ENCODE results near the gene ACTBL2.
A peak's percentile ranks its signal among the peaks of the same experiment; 100 is the strongest.

The ACTBL2 gene

GRCh38 chr5:57447658-57448057 lies 35.0 kb downstream of the ACTBL2 start:
- no peaks in the 10 kb centered on the region for H3K9me3 ChIP-seq (ENCODE audit: control insufficient read depth, low read length)
- no peaks in the 10 kb centered on the region for H3K36me3 ChIP-seq (ENCODE audit: control insufficient read depth, insufficient read depth, low read length)
- no peak overlapping the region for H3K4me3 ChIP-seq (ENCODE audit: extremely low read depth, insufficient read depth, low read length, poor library complexity, severe bottlenecking)
- no peak overlapping the region for H3K27ac ChIP-seq (ENCODE audit: low read depth, low read length, severe bottlenecking)
- H3K4me1 ChIP-seq (ENCODE audit: control insufficient read depth, insufficient read depth, low read length, poor library complexity, severe bottlenecking) = no peaks in the 10 kb centered on the region

GRCh38 chr5:57446966-57447365 lies 35.6 kb downstream of the ACTBL2 start:
- WGBS, 2 experiments (ENCODE audit: insufficient coverage in 2 of 2) = 82 to 97% methylated on average over 2 of the region's 2 CpGs

GRCh38 chr5:57445705-57446037 lies 36.9 kb downstream of the ACTBL2 start:
- Histone ChIP-seq H3K27ac (ENCODE audit: low read depth, low read length, severe bottlenecking) (no peak overlapping the region), H3K4me1 (ENCODE audit: control insufficient read depth, insufficient read depth, low read length, poor library complexity, severe bottlenecking) (peaks cover 14% of the 10 kb centered on the region), H3K9me3 (ENCODE audit: control insufficient read depth, low read length) (no peaks in the 10 kb centered on the region), H3K4me3 (ENCODE audit: extremely low read depth, insufficient read depth, low read length, poor library complexity, severe bottlenecking) (no peak overlapping the region), H3K36me3 (ENCODE audit: control insufficient read depth, insufficient read depth, low read length) (no peaks in the 10 kb centered on the region)
- 91 to 92% methylated on average over 4 of the region's 4 CpGs for WGBS, 2 experiments (ENCODE audit: insufficient coverage in 2 of 2)

More at GRCh38 chr5:57446966-57447365, 35.6 kb downstream of the ACTBL2 start:
- Histone ChIP-seq H3K9me3 (ENCODE audit: control insufficient read depth, low read length) (no peaks in the 10 kb centered on the region), H3K4me3 (ENCODE audit: extremely low read depth, insufficient read depth, low read length, poor library complexity, severe bottlenecking) (no peak overlapping the region), H3K27ac (ENCODE audit: low read depth, low read length, severe bottlenecking) (no peak overlapping the region), H3K4me1 (ENCODE audit: control insufficient read depth, insufficient read depth, low read length, poor library complexity, severe bottlenecking) (peaks cover 4% of the 10 kb centered on the region), H3K36me3 (ENCODE audit: control insufficient read depth, insufficient read depth, low read length) (no peaks in the 10 kb centered on the region)

GRCh38 chr5:57445006-57445704 lies 37.5 kb downstream of the ACTBL2 start:
- Histone ChIP-seq H3K36me3 (ENCODE audit: control insufficient read depth, insufficient read depth, low read length) (no peaks in the 10 kb centered on the region), H3K9me3 (ENCODE audit: control insufficient read depth, low read length) (no peaks in the 10 kb centered on the region), H3K27ac (ENCODE audit: low read depth, low read length, severe bottlenecking) (no peak overlapping the region), H3K4me3 (ENCODE audit: extremely low read depth, insufficient read depth, low read length, poor library complexity, severe bottlenecking) (no peak overlapping the region), H3K4me1 (ENCODE audit: control insufficient read depth, insufficient read depth, low read length, poor library complexity, severe bottlenecking) (peaks cover 14% of the 10 kb centered on the region)
- 84 to 100% methylated on average over 3 of the region's 5 CpGs for WGBS, 2 experiments (ENCODE audit: insufficient coverage in 2 of 2)

GRCh38 chr5:57442080-57442839 lies 40.4 kb downstream of the ACTBL2 start:
- peaks cover 20% of the 10 kb centered on the region for H3K4me1 ChIP-seq (ENCODE audit: control insufficient read depth, insufficient read depth, low read length, poor library complexity, severe bottlenecking)
- WGBS, 2 experiments (ENCODE audit: insufficient coverage in 2 of 2) = 93 to 100% methylated on average over 2 of the region's 4 CpGs
- H3K36me3 ChIP-seq (ENCODE audit: control insufficient read depth, insufficient read depth, low read length) = no peaks in the 10 kb centered on the region
- no peak overlapping the region for H3K27ac ChIP-seq (ENCODE audit: low read depth, low read length, severe bottlenecking)
- no peaks in the 10 kb centered on the region for H3K9me3 ChIP-seq (ENCODE audit: control insufficient read depth, low read length)
- H3K4me3 ChIP-seq (ENCODE audit: extremely low read depth, insufficient read depth, low read length, poor library complexity, severe bottlenecking) = no peak overlapping the region

GRCh38 chr5:57441557-57441956 lies 41.1 kb downstream of the ACTBL2 start:
- H3K4me1 ChIP-seq (ENCODE audit: control insufficient read depth, insufficient read depth, low read length, poor library complexity, severe bottlenecking) = peaks cover 20% of the 10 kb centered on the region
- no peak overlapping the region for H3K27ac ChIP-seq (ENCODE audit: low read depth, low read length, severe bottlenecking)
- 83 to 92% methylated on average over 1 of the region's 2 CpGs for WGBS, 2 experiments (ENCODE audit: insufficient coverage in 2 of 2)
- H3K36me3 ChIP-seq (ENCODE audit: control insufficient read depth, insufficient read depth, low read length) = no peaks in the 10 kb centered on the region
- H3K4me3 ChIP-seq (ENCODE audit: extremely low read depth, insufficient read depth, low read length, poor library complexity, severe bottlenecking) = no peak overlapping the region
- no peaks in the 10 kb centered on the region for H3K9me3 ChIP-seq (ENCODE audit: control insufficient read depth, low read length)

GRCh38 chr5:57439601-57440000 lies 43.0 kb downstream of the ACTBL2 start:
- peaks cover 27% of the 10 kb centered on the region for H3K4me1 ChIP-seq (ENCODE audit: control insufficient read depth, insufficient read depth, low read length, poor library complexity, severe bottlenecking)
- no CpG with 5 or more reads among the region's 2 CpGs for WGBS, 2 experiments (ENCODE audit: insufficient coverage in 2 of 2)
- no peaks in the 10 kb centered on the region for H3K36me3 ChIP-seq (ENCODE audit: control insufficient read depth, insufficient read depth, low read length)
- no peak overlapping the region for H3K4me3 ChIP-seq (ENCODE audit: extremely low read depth, insufficient read depth, low read length, poor library complexity, severe bottlenecking)
- no peaks in the 10 kb centered on the region for H3K9me3 ChIP-seq (ENCODE audit: control insufficient read depth, low read length)
- H3K27ac ChIP-seq (ENCODE audit: low read depth, low read length, severe bottlenecking) = no peak overlapping the region

GRCh38 chr5:57437976-57438805 lies 44.4 kb downstream of the ACTBL2 start:
- Histone ChIP-seq H3K27ac (ENCODE audit: low read depth, low read length, severe bottlenecking) (no peak overlapping the region), H3K9me3 (ENCODE audit: control insufficient read depth, low read length) (no peaks in the 10 kb centered on the region), H3K4me3 (ENCODE audit: extremely low read depth, insufficient read depth, low read length, poor library complexity, severe bottlenecking) (no peak overlapping the region), H3K4me1 (ENCODE audit: control insufficient read depth, insufficient read depth, low read length, poor library complexity, severe bottlenecking) (peaks cover 27% of the 10 kb centered on the region), H3K36me3 (ENCODE audit: control insufficient read depth, insufficient read depth, low read length) (no peaks in the 10 kb centered on the region)
- 100% methylated on average over 2 of the region's 8 CpGs for WGBS, 2 experiments (ENCODE audit: insufficient coverage in 2 of 2)

- WGBS, 2 experiments (ENCODE audit: insufficient coverage in 2 of 2) = no CpG with 5 or more reads among the region's 1 CpG
- H3K27ac ChIP-seq (ENCODE audit: low read depth, low read length, severe bottlenecking) = no peak overlapping the region
- H3K4me3 ChIP-seq (ENCODE audit: extremely low read depth, insufficient read depth, low read length, poor library complexity, severe bottlenecking) = no peak overlapping the region
- H3K9me3 ChIP-seq (ENCODE audit: control insufficient read depth, low read length) = no peaks in the 10 kb centered on the region
- peaks cover 18% of the 10 kb centered on the region for H3K4me1 ChIP-seq (ENCODE audit: control insufficient read depth, insufficient read depth, low read length, poor library complexity, severe bottlenecking)
- no peaks in the 10 kb centered on the region for H3K36me3 ChIP-seq (ENCODE audit: control insufficient read depth, insufficient read depth, low read length)
These were observed 46.0 kb downstream of the ACTBL2 start for GRCh38 chr5:57436586-57436985.

- Histone ChIP-seq H3K4me1 (ENCODE audit: control insufficient read depth, insufficient read depth, low read length, poor library complexity, severe bottlenecking) (peaks cover 12% of the 10 kb centered on the region), H3K9me3 (ENCODE audit: control insufficient read depth, low read length) (no peaks in the 10 kb centered on the region), H3K27ac (ENCODE audit: low read depth, low read length, severe bottlenecking) (peak overlapping the region; percentile 39), H3K4me3 (ENCODE audit: extremely low read depth, insufficient read depth, low read length, poor library complexity, severe bottlenecking) (no peak overlapping the region), H3K36me3 (ENCODE audit: control insufficient read depth, insufficient read depth, low read length) (no peaks in the 10 kb centered on the region)
- no CpG with 5 or more reads among the region's 2 CpGs for WGBS, 2 experiments (ENCODE audit: insufficient coverage in 2 of 2)
These were observed 46.9 kb downstream of the ACTBL2 start for GRCh38 chr5:57435701-57436134.
